D721Med (cell line): ENCODE measurements around the gene MTF1.

ENCODE experiments used
- DNase-seq: peaks from one replicate; pipeline ENCODE4 v3.0.0; 2011; ENCODE audit warnings: low spot score; ENCODE audit not compliant: insufficient read length
- FAIRE-seq: peaks from 2 replicates; lab custom pipeline; 2011; peaks lifted over from hg19 to GRCh38; lab: Jason Lieb, UNC
- TF ChIP-seq, protein P1 (sequence below): IDR thresholded peaks from 2 replicates; pipeline ENCODE4 v1.5.1; 2012; ENCODE audit warnings: mild to moderate bottlenecking, control low read depth; ENCODE audit not compliant: insufficient read depth; ENCODE audit errors: missing control alignments

The MTF1 gene

DNA sequence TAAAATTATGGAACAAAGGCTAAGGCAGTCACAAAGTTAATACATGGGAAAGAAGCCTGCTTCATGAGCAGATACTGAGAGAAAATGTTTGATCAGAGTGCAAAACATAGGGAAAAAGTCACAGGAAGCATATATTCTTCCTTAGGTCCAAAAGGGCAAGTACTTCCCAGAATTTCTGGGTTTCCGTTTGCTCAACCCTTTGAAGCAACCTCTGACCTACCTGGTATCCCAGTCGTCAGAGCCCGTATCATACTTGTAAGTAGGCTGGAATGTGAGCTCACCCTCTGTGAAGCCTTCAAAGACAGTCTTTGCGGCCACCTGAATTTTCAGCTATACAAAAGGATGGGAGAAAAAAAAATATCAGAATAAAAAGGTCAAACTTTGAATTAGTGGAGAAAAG is 20.5 kb upstream of the MTF1 start:
- FAIRE-seq (no peak), DNase-seq (no peak)
- TF ChIP-seq, protein P1, sequence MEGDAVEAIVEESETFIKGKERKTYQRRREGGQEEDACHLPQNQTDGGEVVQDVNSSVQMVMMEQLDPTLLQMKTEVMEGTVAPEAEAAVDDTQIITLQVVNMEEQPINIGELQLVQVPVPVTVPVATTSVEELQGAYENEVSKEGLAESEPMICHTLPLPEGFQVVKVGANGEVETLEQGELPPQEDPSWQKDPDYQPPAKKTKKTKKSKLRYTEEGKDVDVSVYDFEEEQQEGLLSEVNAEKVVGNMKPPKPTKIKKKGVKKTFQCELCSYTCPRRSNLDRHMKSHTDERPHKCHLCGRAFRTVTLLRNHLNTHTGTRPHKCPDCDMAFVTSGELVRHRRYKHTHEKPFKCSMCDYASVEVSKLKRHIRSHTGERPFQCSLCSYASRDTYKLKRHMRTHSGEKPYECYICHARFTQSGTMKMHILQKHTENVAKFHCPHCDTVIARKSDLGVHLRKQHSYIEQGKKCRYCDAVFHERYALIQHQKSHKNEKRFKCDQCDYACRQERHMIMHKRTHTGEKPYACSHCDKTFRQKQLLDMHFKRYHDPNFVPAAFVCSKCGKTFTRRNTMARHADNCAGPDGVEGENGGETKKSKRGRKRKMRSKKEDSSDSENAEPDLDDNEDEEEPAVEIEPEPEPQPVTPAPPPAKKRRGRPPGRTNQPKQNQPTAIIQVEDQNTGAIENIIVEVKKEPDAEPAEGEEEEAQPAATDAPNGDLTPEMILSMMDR = no peak

DNA sequence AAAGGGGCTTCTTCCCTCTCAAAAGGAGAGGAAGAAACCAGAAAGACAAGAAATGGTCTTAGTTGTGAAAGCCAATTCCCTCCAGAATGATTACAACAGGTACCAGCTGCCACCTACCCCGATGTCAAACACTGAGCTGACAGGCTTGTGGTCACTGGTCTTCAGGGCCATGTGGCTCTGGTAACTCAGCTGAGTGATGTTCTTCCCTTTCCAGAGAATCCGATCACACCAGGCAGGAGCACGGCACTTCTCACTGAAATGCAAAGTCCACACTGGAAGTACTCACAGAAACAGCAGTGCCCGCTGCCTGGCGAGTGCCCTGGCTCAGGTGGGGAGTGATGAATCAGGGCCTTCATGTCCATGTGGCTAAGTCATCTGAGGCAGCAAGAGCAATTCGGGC is 18.7 kb upstream of the MTF1 start:
- DNase-seq = no peak
- TF ChIP-seq, protein P1 = no peak
- no peak for FAIRE-seq

DNA sequence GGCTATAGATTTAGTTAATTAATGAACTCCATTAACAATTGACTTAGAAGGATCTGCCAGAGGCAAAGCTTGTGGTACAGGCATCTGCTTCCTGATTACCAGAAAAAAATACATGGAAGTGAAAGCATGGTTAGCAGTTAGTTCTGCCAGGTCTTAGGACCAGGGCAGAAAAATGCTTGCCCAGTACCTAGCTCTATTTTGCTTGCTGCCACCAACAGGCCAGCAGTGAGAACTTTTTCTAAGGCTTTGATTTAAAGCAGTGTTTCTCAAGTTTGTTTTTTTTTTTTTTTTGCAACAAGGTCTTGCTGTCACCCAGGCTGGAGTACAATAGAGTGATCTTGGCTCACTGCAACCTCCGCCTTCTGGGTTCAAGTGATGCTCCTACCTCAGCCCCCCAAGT is 16.4 kb upstream of the MTF1 start:
- TF ChIP-seq, protein P1 = no peak
- FAIRE-seq (no peak), DNase-seq (no peak)

DNA sequence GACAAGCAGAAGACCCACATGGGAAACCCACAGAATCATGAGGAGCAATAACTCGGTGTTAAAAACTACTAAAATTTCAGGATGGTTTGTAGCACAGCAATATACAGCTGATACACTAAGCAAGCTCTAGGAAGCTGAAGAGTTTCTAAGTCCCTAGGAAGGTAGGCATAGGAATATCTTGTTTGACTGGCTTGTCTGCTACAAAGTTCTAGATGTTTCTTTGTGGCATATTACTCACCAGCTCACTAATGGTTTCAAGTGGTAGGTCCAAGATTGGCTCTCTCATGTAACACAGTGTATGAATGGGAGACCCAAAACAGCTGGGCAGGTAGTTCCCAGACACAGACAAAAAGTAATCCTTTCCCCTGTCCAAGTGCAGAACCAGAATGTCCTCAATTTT is 13.3 kb upstream of the MTF1 start:
- DNase-seq (no peak), FAIRE-seq (no peak)
- TF ChIP-seq, protein P1 = no peak

DNA sequence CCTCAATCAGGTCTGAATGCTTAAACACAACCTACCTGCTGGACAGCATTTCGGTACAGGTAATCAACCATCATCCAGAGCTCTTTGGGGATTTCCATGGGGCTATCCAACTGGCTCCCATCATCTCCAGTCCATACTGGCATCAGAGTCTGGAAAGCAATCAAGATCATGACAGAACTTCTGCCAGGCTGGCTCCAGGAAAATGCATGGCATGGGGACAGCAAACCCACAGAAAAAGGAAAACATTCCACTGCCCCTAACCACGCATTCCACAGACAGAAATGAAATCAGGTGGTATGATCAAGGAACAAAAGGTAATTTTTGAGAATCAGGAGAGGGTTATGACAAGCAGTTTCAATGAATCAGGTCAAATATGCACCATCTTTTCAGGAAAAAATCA is 9.1 kb upstream of the MTF1 start:
- FAIRE-seq (no peak), DNase-seq (no peak)
- TF ChIP-seq, protein P1 = no peak

DNA sequence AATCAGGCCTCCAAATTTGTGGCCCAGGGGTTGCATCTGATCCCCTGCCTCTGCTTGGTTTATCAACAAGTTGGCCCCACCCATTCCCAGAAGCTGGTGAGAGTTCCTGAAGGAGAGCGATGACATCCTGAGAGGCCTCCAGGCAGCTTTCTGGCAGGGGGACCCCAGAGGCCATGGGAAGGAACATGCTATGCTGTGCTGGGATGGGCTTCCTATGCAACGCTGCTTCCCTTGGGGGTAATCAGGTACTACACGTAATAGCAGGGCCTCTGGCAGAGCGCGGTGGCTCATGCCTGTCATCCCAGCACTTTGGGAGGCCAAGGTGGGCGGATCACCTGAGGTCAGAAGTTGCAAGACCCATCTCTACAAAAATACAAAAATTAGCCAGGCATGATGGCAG is 8.4 kb upstream of the MTF1 start:
- FAIRE-seq = no peak
- DNase-seq = no peak
- TF ChIP-seq, protein P1 = no peak

DNA sequence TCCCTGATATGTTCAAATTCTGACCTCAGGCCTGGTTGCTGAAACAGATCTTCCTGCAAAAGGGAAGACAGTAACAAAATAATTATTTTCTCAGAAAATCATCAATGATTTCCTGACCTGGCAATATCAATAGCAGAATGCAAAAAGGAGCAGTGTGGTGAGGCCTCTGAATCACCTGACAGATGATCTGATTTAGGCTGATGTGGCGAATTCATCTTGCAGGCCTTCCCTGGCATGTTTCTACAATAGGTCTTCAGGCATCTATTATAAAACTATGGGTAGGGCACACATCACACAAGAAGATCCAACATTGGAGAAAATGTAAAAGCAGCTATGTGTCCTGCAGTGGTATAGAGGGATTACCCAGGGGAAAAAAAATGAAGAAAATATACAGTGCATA is 7.1 kb upstream of the MTF1 start:
- no peak for DNase-seq
- FAIRE-seq = no peak
- TF ChIP-seq, protein P1 = no peak
